HUDEP-2 (cell line): ENCODE measurements around the gene ANO1.

Experiments
- DNase-seq, 76 experiments: peaks; one replicate each; lab custom pipeline; 2025; ENCODE audit not compliant: unreplicated experiment in 76 of 76; lab: John Stamatoyannopoulos, UW

Gene ANO1

DNA sequence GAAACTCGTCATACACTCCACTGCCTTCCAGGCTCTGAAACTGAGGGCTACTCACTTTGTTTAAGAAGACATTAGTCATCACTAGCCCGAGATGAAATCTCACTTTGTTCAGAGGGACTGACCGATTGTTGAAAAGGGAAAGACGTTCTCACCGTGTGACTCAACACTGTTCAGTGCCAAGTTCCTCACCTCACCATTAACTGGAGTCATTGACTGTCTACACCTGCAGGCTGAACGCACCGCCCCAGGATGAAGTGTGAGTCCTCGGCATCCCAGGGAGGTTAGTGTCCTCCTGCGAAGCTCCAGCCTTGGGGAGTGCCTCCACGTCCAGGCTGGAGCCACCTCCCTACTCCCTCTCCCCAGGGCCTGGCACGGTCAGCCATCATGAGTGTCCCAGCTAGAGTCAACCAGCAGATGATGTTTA, 155.4 kb downstream of the ANO1 start:
- peak in 4 of 76 experiments; percentile 6 to 12 (median 10) for DNase-seq

GRCh38 chr11:70233962-70234361, 155.8 kb downstream of the ANO1 start:
- no peak for DNase-seq
